Measurements from ENCODE around the gene SEPHS1. TPM values are rescaled to one million over a fixed set of nuclear protein-coding genes. Genes with fewer than 3 reads are reported as not detected.

SEPHS1 gene
- total RNA-seq, 1 experiment from 2014 or later = 509 TPM

DNA sequence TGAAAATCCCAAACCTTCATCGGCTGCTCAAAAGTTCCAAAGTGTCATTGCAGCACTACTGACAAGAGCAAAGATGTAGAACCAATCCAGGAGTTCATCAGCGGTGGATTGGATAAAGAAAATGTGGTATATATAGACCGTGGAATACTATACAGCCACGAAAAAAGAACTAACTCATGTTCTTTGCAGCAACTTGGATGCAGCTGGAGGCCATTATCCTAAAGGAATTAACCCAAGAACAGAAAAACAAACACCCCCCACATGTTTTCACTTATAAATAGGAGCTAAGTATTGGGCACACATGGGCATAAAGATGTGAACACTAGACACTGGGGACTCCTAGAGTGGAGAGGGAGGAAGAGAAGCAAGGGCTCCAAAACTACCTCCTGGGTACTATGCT lies 79.8 kb downstream of the SEPHS1 start:
- H3K36me3 Mint-ChIP-seq = no peaks in the 10 kb centered on the region
- ATAC-seq (no peak), DNase-seq (ENCODE audit: low spot score) (no peak)
- H3K4me3 Mint-ChIP-seq = no peak overlapping the region
- H3K27ac Mint-ChIP-seq = peak overlapping the region; percentile 95; the same call in 1 of the 2 replicates
- ChIA-PET CTCF (interaction anchor here (1.7 kb wide), 1 partner anchor 268 kb away, joined by 5 read pairs; no protein-coding TSS in a partner anchor), POLR2A (no interaction called here)
- TF ChIP-seq ZNF121 (CRISPR knock-in tag; IDR thresholded peaks at IDR 0.05) (no peak), GTF2I (CRISPR knock-in tag; conservative IDR thresholded peaks at IDR 0.05) (0 out of 2 replicates have a peak, but pooled peaks have one; percentile 53), MYBL2 (CRISPR knock-in tag; IDR thresholded peaks at IDR 0.05) (no peak)
- TF ChIP-seq, protein P1, sequence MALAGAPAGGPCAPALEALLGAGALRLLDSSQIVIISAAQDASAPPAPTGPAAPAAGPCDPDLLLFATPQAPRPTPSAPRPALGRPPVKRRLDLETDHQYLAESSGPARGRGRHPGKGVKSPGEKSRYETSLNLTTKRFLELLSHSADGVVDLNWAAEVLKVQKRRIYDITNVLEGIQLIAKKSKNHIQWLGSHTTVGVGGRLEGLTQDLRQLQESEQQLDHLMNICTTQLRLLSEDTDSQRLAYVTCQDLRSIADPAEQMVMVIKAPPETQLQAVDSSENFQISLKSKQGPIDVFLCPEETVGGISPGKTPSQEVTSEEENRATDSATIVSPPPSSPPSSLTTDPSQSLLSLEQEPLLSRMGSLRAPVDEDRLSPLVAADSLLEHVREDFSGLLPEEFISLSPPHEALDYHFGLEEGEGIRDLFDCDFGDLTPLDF (CRISPR knock-in tag; IDR thresholded peaks at IDR 0.05) = no peak
- H3K9me3 Mint-ChIP-seq = no peaks in the 10 kb centered on the region
- H3K4me1 Mint-ChIP-seq = peaks cover 45% of the 10 kb centered on the region
- no peaks in the 10 kb centered on the region; the same call in 1 of the 2 replicates for H3K27me3 Mint-ChIP-seq (ENCODE audit: low read depth)

Other genes starting within 250 kb of the SEPHS1 start
- gene OPTN, start 248.1 kb downstream of the SEPHS1 start, total RNA-seq (2021) = 32.4 to 44.3 TPM (median 36.0 TPM) in 3 replicates
- 40.7 to 44.3 TPM (median 42.4 TPM) in 3 replicates for gene MCM10, start 186.7 kb downstream of the SEPHS1 start, total RNA-seq (2021)
- 1.0 to 1.9 TPM (median 1.5 TPM) in 3 replicates for gene UCMA, start 113.9 kb downstream of the SEPHS1 start, total RNA-seq (2021)
- 22.5 to 35.1 TPM (median 32.0 TPM) in 3 replicates for gene PHYH, start 48.2 kb downstream of the SEPHS1 start, total RNA-seq (2021)
- gene BEND7, start 180.7 kb upstream of the SEPHS1 start, total RNA-seq (2021) = 12.8 to 15.8 TPM (median 13.4 TPM) in 3 replicates
- 11.5 to 13.4 TPM (median 11.8 TPM) in 3 replicates for gene PRPF18, start 238.7 kb upstream of the SEPHS1 start, total RNA-seq (2021)